ENCODE results near the gene FGF7.

GRCh38 chr15:49441356-49441755, 18.3 kb downstream of the FGF7 start:
- no peak for TF ChIP-seq CTCF (IDR thresholded peaks at IDR 0.05; ENCODE audit: extremely low read depth in 1 of 2, insufficient read depth in 1 of 2, low read depth in 1 of 2, low read length in 2 of 2)
- no peak for TF ChIP-seq POLR2AphosphoS5 (IDR thresholded peaks at IDR 0.05; ENCODE audit: insufficient read depth, low read depth, low read length)
